ENCODE measurements around the gene PHOX2B.

DNA sequence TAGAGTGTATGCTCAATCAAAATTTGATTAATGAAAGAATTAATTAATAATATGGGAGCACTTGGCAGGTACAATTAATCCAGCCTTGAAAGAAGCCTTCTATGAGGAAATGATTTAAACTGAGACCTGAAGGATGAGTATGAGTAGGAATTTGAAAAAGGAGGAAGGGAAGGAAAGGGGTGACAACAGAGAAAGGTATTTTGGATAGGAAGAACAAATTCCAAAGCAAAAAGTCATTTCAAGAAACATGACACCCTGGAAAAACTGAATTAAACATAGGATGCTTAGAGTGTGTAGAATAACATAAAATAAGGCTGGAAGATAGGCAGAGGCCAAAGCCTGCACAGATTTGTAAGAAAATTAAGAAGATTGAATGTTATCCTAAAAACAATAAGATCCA, 29.6 kb downstream of the PHOX2B start:
- TF ChIP-seq POLR2A (IDR thresholded peaks at IDR 0.05; ENCODE audit: low read length), result no peak
- no peak for TF ChIP-seq GATA1 (IDR thresholded peaks at IDR 0.05; ENCODE audit: low read depth, low read length)

Measured in erythroblast (primary cell).